ENCODE data around the gene CFB. TPM values are rescaled to one million over a fixed set of nuclear protein-coding genes. Genes with fewer than 3 reads are reported as not detected.
"Not testable (repeated sequence)": the region's sequence is repeated elsewhere in the genome, so short reads cannot be mapped to it uniquely, and the experiment has no call there.

The CFB gene
- total RNA-seq, 1 experiment from 2014 or later: 0.31 TPM

DNA sequence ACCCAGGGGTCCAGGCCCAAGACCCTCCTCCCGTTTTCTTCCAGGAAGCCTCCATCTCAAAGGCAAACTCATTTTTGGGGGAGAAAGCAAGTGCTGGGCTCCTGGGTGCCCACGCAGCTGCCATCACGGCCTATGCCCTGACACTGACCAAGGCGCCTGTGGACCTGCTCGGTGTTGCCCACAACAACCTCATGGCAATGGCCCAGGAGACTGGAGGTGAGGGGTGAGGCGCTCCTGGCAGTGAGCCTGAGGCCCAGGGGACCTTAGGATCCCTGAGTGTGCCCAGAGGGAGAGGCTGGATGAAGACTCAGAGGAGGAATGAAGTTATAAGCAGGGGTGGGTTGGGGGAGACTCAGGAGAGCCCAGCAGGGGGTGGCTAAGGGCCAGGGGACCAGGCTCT is 50.5 kb downstream of the CFB start:
- H3K4me2 ChIP-seq (ENCODE audit: insufficient read depth, insufficient read length, low read length); H3K27ac ChIP-seq (ENCODE audit: insufficient read length, low read depth, low read length); H3K27me3 ChIP-seq (ENCODE audit: insufficient read depth, low read length); H3T11ph ChIP-seq (ENCODE audit: low read length); H4K5ac ChIP-seq (ENCODE audit: insufficient read length, low read depth, low read length); H3K9me3 Mint-ChIP-seq; H3K36me3 Mint-ChIP-seq (ENCODE audit: insufficient read depth in 1 of 3, low read depth in 3 of 3); H2BK20ac ChIP-seq (ENCODE audit: low read depth, low read length, poor library complexity, severe bottlenecking); H3K79me1 ChIP-seq (ENCODE audit: insufficient read depth, low read depth, low read length, poor library complexity, severe bottlenecking); H3K27me3 Mint-ChIP-seq (ENCODE audit: low read depth); H3K4ac ChIP-seq (ENCODE audit: low read depth, low read length); H3K79me2 ChIP-seq (ENCODE audit: insufficient read depth, low read length); H3K23ac ChIP-seq (ENCODE audit: insufficient read length, low read depth, low read length); H4K20me1 ChIP-seq (ENCODE audit: control insufficient read depth, insufficient read depth, insufficient read length); H3K56ac ChIP-seq (ENCODE audit: insufficient read length, low read depth, low read length); H2AK5ac ChIP-seq (ENCODE audit: insufficient read length, low read length); H3K27ac Mint-ChIP-seq; H3K4me3 Mint-ChIP-seq; H3K4me1 ChIP-seq (ENCODE audit: insufficient read depth, low read length); H3K14ac ChIP-seq (ENCODE audit: insufficient read depth, low read length); H3K4me1 Mint-ChIP-seq; H2AFZ ChIP-seq (ENCODE audit: low read length); H3K9ac ChIP-seq (ENCODE audit: extremely low read depth, insufficient read length, low read length); H2BK5ac ChIP-seq (ENCODE audit: insufficient read length, low read length); H4K91ac ChIP-seq (ENCODE audit: insufficient read length, low read depth, low read length); H3K9me3 ChIP-seq (ENCODE audit: control insufficient read depth, low read depth, low read length); H4K8ac ChIP-seq (replicated peaks; ENCODE audit: insufficient read length, low read depth, low read length); H2BK12ac ChIP-seq (ENCODE audit: insufficient read length, low read depth, low read length); H2BK120ac ChIP-seq (ENCODE audit: low read depth, low read length, poor library complexity, severe bottlenecking); H2BK15ac ChIP-seq (ENCODE audit: low read depth, low read length); H3K23me2 ChIP-seq (ENCODE audit: insufficient read length, low read depth, low read length, poor library complexity, severe bottlenecking); H3K18ac ChIP-seq (ENCODE audit: insufficient read length, low read depth, low read length): not testable (repeated sequence)
- WGBS (ENCODE audit: extremely low coverage, insufficient read length, low lambda C conversion rate): no CpG with 5 or more reads among the region's 6 CpGs
- peak; percentile 7 for DNase-seq

Small RNAs within 50 kb of the gene (microRNA-seq; reads per million reads assigned to microRNA genes)
- not detected for gene MIR1236 (ENCODE audit: borderline microRNAs expressed)

Other genes with a start within 250 kb of the CFB start
- gene ABHD16A, start 242.8 kb upstream of the CFB start, total RNA-seq (2021): 32.9 and 34.4 TPM in 2 replicates
- gene LY6G6F, start 239.2 kb upstream of the CFB start, total RNA-seq (2021): not detected in 2 replicates
- not detected in 2 replicates for gene LY6G6D, start 230.7 kb upstream of the CFB start, total RNA-seq (2021)
- 0.24 TPM in 1 of 2 replicates, not detected in the other for gene LY6G6C, start 224.3 kb upstream of the CFB start, total RNA-seq (2021)
- not detected in 2 replicates for gene MPIG6B, start 222.7 kb upstream of the CFB start, total RNA-seq (2021)
- gene DDAH2, start 216.8 kb upstream of the CFB start, total RNA-seq (2021): 70.5 and 73.2 TPM in 2 replicates
- gene CLIC1, start 209.6 kb upstream of the CFB start, total RNA-seq (2021): 265 and 266 TPM in 2 replicates
- 21.5 and 22.4 TPM in 2 replicates for gene MSH5, start 206.1 kb upstream of the CFB start, total RNA-seq (2021)
- gene SAPCD1, start 183.4 kb upstream of the CFB start, total RNA-seq (2021): 3.2 and 4.3 TPM in 2 replicates
- gene VWA7, start 168.8 kb upstream of the CFB start, total RNA-seq (2021): 2.5 TPM in 2 replicates
- gene VARS1, start 150.3 kb upstream of the CFB start, total RNA-seq (2021): 148 and 154 TPM in 2 replicates
- 114 and 123 TPM in 2 replicates for gene LSM2, start 139.1 kb upstream of the CFB start, total RNA-seq (2021)
- 1.6 and 2.5 TPM in 2 replicates for gene HSPA1L, start 130.8 kb upstream of the CFB start, total RNA-seq (2021)
- gene HSPA1A, start 130.6 kb upstream of the CFB start, total RNA-seq (2021): 51.2 and 51.7 TPM in 2 replicates
- 85.1 and 90.5 TPM in 2 replicates for gene HSPA1B, start 118.4 kb upstream of the CFB start, total RNA-seq (2021)
- 35.1 and 36.2 TPM in 2 replicates for gene NEU1, start 83.3 kb upstream of the CFB start, total RNA-seq (2021)
- gene SLC44A4, start 67.1 kb upstream of the CFB start, total RNA-seq (2021): 3.3 and 3.8 TPM in 2 replicates
- gene EHMT2, start 48.4 kb upstream of the CFB start, total RNA-seq (2021): 121 and 124 TPM in 2 replicates
- 31.0 and 32.7 TPM in 2 replicates for gene ZBTB12, start 44.0 kb upstream of the CFB start, total RNA-seq (2021)
- gene C2, start 18.4 kb upstream of the CFB start, total RNA-seq (2021): 0.66 and 0.86 TPM in 2 replicates
- gene NELFE, start 12.9 kb downstream of the CFB start, total RNA-seq (2021): 90.8 and 91.4 TPM in 2 replicates
- gene SKIC2, start 13.1 kb downstream of the CFB start, total RNA-seq (2021): 78.8 and 86.2 TPM in 2 replicates
- 21.6 and 22.9 TPM in 2 replicates for gene DXO, start 26.0 kb downstream of the CFB start, total RNA-seq (2021)
- 4.3 and 5.1 TPM in 2 replicates for gene C4A, start 36.0 kb downstream of the CFB start, total RNA-seq (2021)
- gene C4B, start 68.7 kb downstream of the CFB start, total RNA-seq (2021): 2.7 TPM in 2 replicates
- not detected in 2 replicates for gene CYP21A2, start 92.3 kb downstream of the CFB start, total RNA-seq (2021)
- 5.0 and 5.2 TPM in 2 replicates for gene TNXB, start 163.2 kb downstream of the CFB start, total RNA-seq (2021)
- gene ATF6B, start 182.2 kb downstream of the CFB start, total RNA-seq (2021): 44.0 and 45.3 TPM in 2 replicates
- gene FKBPL, start 184.2 kb downstream of the CFB start, total RNA-seq (2021): 10.9 and 11.1 TPM in 2 replicates
- 1.8 and 1.9 TPM in 2 replicates for gene PRRT1, start 205.8 kb downstream of the CFB start, total RNA-seq (2021)
- 43.1 and 46.3 TPM in 2 replicates for gene PPT2, start 208.0 kb downstream of the CFB start, total RNA-seq (2021)
- gene EGFL8, start 218.5 kb downstream of the CFB start, total RNA-seq (2021): 20.8 and 27.2 TPM in 2 replicates
- gene AGPAT1, start 230.0 kb downstream of the CFB start, total RNA-seq (2021): 88.8 and 89.5 TPM in 2 replicates
- 116 and 126 TPM in 2 replicates for gene RNF5, start 232.3 kb downstream of the CFB start, total RNA-seq (2021)
- 14.3 and 17.8 TPM in 2 replicates for gene AGER, start 238.2 kb downstream of the CFB start, total RNA-seq (2021)
- 174 and 176 TPM in 2 replicates for gene PBX2, start 244.1 kb downstream of the CFB start, total RNA-seq (2021)
- gene GPSM3, start 246.5 kb downstream of the CFB start, total RNA-seq (2021): 11.8 and 12.0 TPM in 2 replicates